Measurements from ENCODE around the gene SLC2A5.

Gene SLC2A5

DNA sequence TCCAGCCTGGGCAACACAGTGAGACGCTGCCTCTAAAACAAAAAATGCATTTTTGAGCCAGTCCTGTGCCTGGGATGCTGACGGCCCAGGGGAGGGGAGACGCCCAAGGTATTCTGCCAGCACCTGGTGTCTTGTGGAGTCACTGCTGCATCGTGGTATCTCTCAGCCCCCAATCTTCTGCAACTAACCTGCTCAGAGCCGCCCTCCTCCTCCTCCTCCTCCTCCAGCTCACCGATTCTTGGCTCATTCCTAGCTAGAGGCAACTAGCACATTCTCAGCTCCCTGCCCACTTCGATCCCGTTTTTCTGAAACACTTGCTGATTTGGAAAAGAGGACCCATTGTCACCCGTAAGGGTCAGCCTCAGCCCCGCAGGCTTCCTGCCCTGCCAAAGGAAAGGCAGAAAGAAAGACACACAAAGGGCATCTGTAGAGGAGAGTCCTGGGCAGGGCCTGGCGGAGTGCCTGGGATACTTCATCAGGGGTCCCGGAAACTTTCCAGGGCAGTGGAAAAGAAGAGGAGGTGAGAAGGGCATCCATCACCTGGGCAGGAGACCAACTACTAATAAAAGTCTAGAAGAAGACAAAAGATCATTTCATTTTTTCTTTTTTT, 38.7 kb upstream of the SLC2A5 start:
- WGBS = 93% methylated on average over 12 of the region's 12 CpGs
- DNase-seq = no peak

GRCh38 chr1:9107136-9107535, 37.7 kb upstream of the SLC2A5 start:
- Histone ChIP-seq H2AK5ac (ENCODE audit: low read length, severe bottlenecking) (no peak overlapping the region), H3K27ac (ENCODE audit: low read length, poor library complexity, severe bottlenecking) (no peak overlapping the region), H3K4me1 (ENCODE audit: control insufficient read depth, insufficient read depth, low read depth, low read length) (peaks cover 5% of the 10 kb centered on the region), H2BK12ac (ENCODE audit: low read length in 2 of 2) (no peak overlapping the region), H3K4me2 (ENCODE audit: low read length, poor library complexity, severe bottlenecking) (no peak overlapping the region), H3K27me3 (ENCODE audit: control insufficient read depth in 1 of 2, insufficient read depth in 1 of 2, low read length in 2 of 2) (no peaks in the 10 kb centered on the region), H3K4me3 (ENCODE audit: insufficient read depth in 1 of 2, low read depth in 1 of 2, low read length in 2 of 2) (no peak overlapping the region), H2AFZ (ENCODE audit: low read depth, low read length) (no peak overlapping the region), H3K14ac (ENCODE audit: low read length in 2 of 2) (no peak overlapping the region), H4K8ac (ENCODE audit: low read length) (no peak overlapping the region), H3K23ac (ENCODE audit: low read length in 2 of 2) (no peak overlapping the region), H3K9me3 (ENCODE audit: control insufficient read depth, low read length) (no peaks in the 10 kb centered on the region), H3K4ac (ENCODE audit: low read depth in 1 of 2, low read length in 2 of 2) (no peak overlapping the region), H2BK15ac (ENCODE audit: low read depth, poor library complexity, severe bottlenecking) (no peak overlapping the region), H3K79me1 (replicated peaks; ENCODE audit: low read length, poor library complexity, severe bottlenecking) (no peaks in the 10 kb centered on the region), H2BK5ac (ENCODE audit: low read depth, low read length, poor library complexity, severe bottlenecking) (no peak overlapping the region), H3K36me3 (ENCODE audit: control insufficient read depth in 1 of 2, insufficient read depth in 2 of 2, low read depth in 1 of 2, low read length in 2 of 2) (peaks cover 23 to 38% of the 10 kb centered on the region in 2 experiments), H3K9ac (ENCODE audit: low read length) (no peak overlapping the region), H2BK120ac (ENCODE audit: low read depth, low read length) (no peak overlapping the region), H3K18ac (ENCODE audit: low read depth in 1 of 2, low read length in 2 of 2) (no peak overlapping the region), H4K91ac (ENCODE audit: low read length) (no peak overlapping the region)
- DNase-seq = no peak
- WGBS = 80% methylated on average over 4 of the region's 4 CpGs

More for the DNA sequence above, 38.7 kb upstream of the SLC2A5 start:
- no peak overlapping the region for H3K23ac ChIP-seq (ENCODE audit: low read length in 2 of 2)
- H3K18ac ChIP-seq (ENCODE audit: low read depth in 1 of 2, low read length in 2 of 2) = no peak overlapping the region
- H4K91ac ChIP-seq (ENCODE audit: low read length) = no peak overlapping the region
- no peak overlapping the region for H3K14ac ChIP-seq (ENCODE audit: low read length in 2 of 2)
- no peak overlapping the region for H3K4me3 ChIP-seq (ENCODE audit: insufficient read depth in 1 of 2, low read depth in 1 of 2, low read length in 2 of 2)
- no peaks in the 10 kb centered on the region for H3K27me3 ChIP-seq (ENCODE audit: control insufficient read depth in 1 of 2, insufficient read depth in 1 of 2, low read length in 2 of 2)
- H3K4me2 ChIP-seq (ENCODE audit: low read length, poor library complexity, severe bottlenecking) = no peak overlapping the region
- no peak overlapping the region for H3K27ac ChIP-seq (ENCODE audit: low read length, poor library complexity, severe bottlenecking)
- no peak overlapping the region for H2BK5ac ChIP-seq (ENCODE audit: low read depth, low read length, poor library complexity, severe bottlenecking)
- H3K9me3 ChIP-seq (ENCODE audit: control insufficient read depth, low read length) = no peaks in the 10 kb centered on the region
- no peak overlapping the region for H2AK5ac ChIP-seq (ENCODE audit: low read length, severe bottlenecking)
- H2AFZ ChIP-seq (ENCODE audit: low read depth, low read length) = no peak overlapping the region
- H3K9ac ChIP-seq (ENCODE audit: low read length) = no peak overlapping the region
- peaks cover 21 to 38% of the 10 kb centered on the region in 2 experiments for H3K36me3 ChIP-seq (ENCODE audit: control insufficient read depth in 1 of 2, insufficient read depth in 2 of 2, low read depth in 1 of 2, low read length in 2 of 2)
- H3K79me1 ChIP-seq (replicated peaks; ENCODE audit: low read length, poor library complexity, severe bottlenecking) = no peaks in the 10 kb centered on the region
- no peak overlapping the region for H4K8ac ChIP-seq (ENCODE audit: low read length)
- peaks cover 8% of the 10 kb centered on the region for H3K4me1 ChIP-seq (ENCODE audit: control insufficient read depth, insufficient read depth, low read depth, low read length)
- no peak overlapping the region for H3K4ac ChIP-seq (ENCODE audit: low read depth in 1 of 2, low read length in 2 of 2)
- H2BK12ac ChIP-seq (ENCODE audit: low read length in 2 of 2) = no peak overlapping the region
- no peak overlapping the region for H2BK15ac ChIP-seq (ENCODE audit: low read depth, poor library complexity, severe bottlenecking)
- H2BK120ac ChIP-seq (ENCODE audit: low read depth, low read length) = no peak overlapping the region

DNA sequence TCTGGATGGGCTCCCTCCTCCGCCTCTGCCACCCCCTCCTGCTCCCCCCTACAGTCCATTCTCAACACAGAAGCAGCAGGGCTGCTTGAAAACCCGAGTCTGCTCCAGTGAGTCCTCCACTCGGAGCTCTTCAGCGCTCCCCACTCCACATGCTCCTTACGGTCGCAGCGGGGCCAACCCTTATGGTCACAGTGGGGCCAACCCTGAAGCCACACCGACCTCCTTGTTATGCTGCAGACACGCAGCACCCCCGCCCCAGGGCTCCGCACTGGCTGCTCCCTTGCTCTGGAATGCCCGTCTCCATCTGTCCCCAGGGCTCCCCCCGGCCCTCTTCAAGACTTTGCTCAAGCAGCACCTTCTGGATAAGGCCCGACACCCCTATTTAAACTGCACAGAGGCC, 36.9 kb upstream of the SLC2A5 start:
- no peak overlapping the region for H4K8ac ChIP-seq (ENCODE audit: low read length)
- H3K4ac ChIP-seq (ENCODE audit: low read depth in 1 of 2, low read length in 2 of 2) = no peak overlapping the region
- H3K18ac ChIP-seq (ENCODE audit: low read depth in 1 of 2, low read length in 2 of 2) = no peak overlapping the region
- H3K27ac ChIP-seq (ENCODE audit: low read length, poor library complexity, severe bottlenecking) = no peak overlapping the region
- WGBS = 89% methylated on average over 14 of the region's 14 CpGs
- no peaks in the 10 kb centered on the region for H3K9me3 ChIP-seq (ENCODE audit: control insufficient read depth, low read length)
- no peak overlapping the region for H4K91ac ChIP-seq (ENCODE audit: low read length)
- no peak for DNase-seq
- H2AFZ ChIP-seq (ENCODE audit: low read depth, low read length) = no peak overlapping the region
- H3K4me2 ChIP-seq (ENCODE audit: low read length, poor library complexity, severe bottlenecking) = no peak overlapping the region
- H3K23ac ChIP-seq (ENCODE audit: low read length in 2 of 2) = no peak overlapping the region
- H3K36me3 ChIP-seq (ENCODE audit: control insufficient read depth in 1 of 2, insufficient read depth in 2 of 2, low read depth in 1 of 2, low read length in 2 of 2) = peaks cover 23 to 34% of the 10 kb centered on the region in 2 experiments
- peaks cover 6% of the 10 kb centered on the region for H3K4me1 ChIP-seq (ENCODE audit: control insufficient read depth, insufficient read depth, low read depth, low read length)
- no peak overlapping the region for H2BK120ac ChIP-seq (ENCODE audit: low read depth, low read length)
- no peak overlapping the region for H3K4me3 ChIP-seq (ENCODE audit: insufficient read depth in 1 of 2, low read depth in 1 of 2, low read length in 2 of 2)
- no peaks in the 10 kb centered on the region for H3K27me3 ChIP-seq (ENCODE audit: control insufficient read depth in 1 of 2, insufficient read depth in 1 of 2, low read length in 2 of 2)
- H2BK15ac ChIP-seq (ENCODE audit: low read depth, poor library complexity, severe bottlenecking) = no peak overlapping the region
- H2BK12ac ChIP-seq (ENCODE audit: low read length in 2 of 2) = no peak overlapping the region
- H3K14ac ChIP-seq (ENCODE audit: low read length in 2 of 2) = no peak overlapping the region
- no peaks in the 10 kb centered on the region for H3K79me1 ChIP-seq (replicated peaks; ENCODE audit: low read length, poor library complexity, severe bottlenecking)
- H2AK5ac ChIP-seq (ENCODE audit: low read length, severe bottlenecking) = no peak overlapping the region
- no peak overlapping the region for H3K9ac ChIP-seq (ENCODE audit: low read length)
- no peak overlapping the region for H2BK5ac ChIP-seq (ENCODE audit: low read depth, low read length, poor library complexity, severe bottlenecking)

DNA sequence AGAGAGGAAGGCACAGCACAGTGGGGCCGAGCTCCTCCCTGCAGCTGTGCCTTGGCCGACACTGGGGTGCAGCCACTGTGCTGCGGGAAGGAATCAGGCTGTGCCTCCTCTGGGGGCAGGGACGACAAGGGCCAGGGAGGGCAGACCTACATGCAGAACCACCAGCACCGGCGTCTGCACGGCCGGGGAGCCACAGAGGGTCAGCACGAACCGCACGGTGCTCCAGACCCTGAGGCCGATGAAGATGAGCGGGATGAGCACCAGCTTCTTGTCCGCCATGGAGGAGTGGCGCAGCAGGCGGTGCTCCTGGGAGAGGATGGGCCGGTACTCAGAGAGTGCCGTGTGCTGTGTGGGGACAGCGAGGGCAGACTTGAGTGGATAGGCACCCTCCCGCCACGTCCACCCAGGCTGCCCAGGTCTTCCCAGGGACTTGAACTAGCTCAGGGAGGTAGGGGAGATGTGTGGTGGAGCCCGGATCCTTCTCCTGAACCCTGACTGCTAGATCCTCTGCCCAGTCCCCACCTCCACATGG, 36.0 kb upstream of the SLC2A5 start:
- no peak overlapping the region for H3K4ac ChIP-seq (ENCODE audit: low read depth in 1 of 2, low read length in 2 of 2)
- WGBS = 96% methylated on average over 22 of the region's 22 CpGs
- H3K18ac ChIP-seq (ENCODE audit: low read depth in 1 of 2, low read length in 2 of 2) = no peak overlapping the region
- no peak overlapping the region for H2AFZ ChIP-seq (ENCODE audit: low read depth, low read length)
- H3K9ac ChIP-seq (ENCODE audit: low read length) = no peak overlapping the region
- no peak overlapping the region for H3K27ac ChIP-seq (ENCODE audit: low read length, poor library complexity, severe bottlenecking)
- no peak overlapping the region for H3K23ac ChIP-seq (ENCODE audit: low read length in 2 of 2)
- DNase-seq = no peak
- no peak overlapping the region for H2BK5ac ChIP-seq (ENCODE audit: low read depth, low read length, poor library complexity, severe bottlenecking)
- no peak overlapping the region for H2BK12ac ChIP-seq (ENCODE audit: low read length in 2 of 2)
- no peak overlapping the region for H2AK5ac ChIP-seq (ENCODE audit: low read length, severe bottlenecking)
- H4K8ac ChIP-seq (ENCODE audit: low read length) = no peak overlapping the region
- peaks cover 11% of the 10 kb centered on the region for H3K4me1 ChIP-seq (ENCODE audit: control insufficient read depth, insufficient read depth, low read depth, low read length)
- H3K4me3 ChIP-seq (ENCODE audit: insufficient read depth in 1 of 2, low read depth in 1 of 2, low read length in 2 of 2) = peak overlapping the region in 1 of 2 experiments; percentile 5
- no peak overlapping the region for H2BK120ac ChIP-seq (ENCODE audit: low read depth, low read length)
- no peaks in the 10 kb centered on the region for H3K9me3 ChIP-seq (ENCODE audit: control insufficient read depth, low read length)
- H3K4me2 ChIP-seq (ENCODE audit: low read length, poor library complexity, severe bottlenecking) = no peak overlapping the region
- no peaks in the 10 kb centered on the region for H3K27me3 ChIP-seq (ENCODE audit: control insufficient read depth in 1 of 2, insufficient read depth in 1 of 2, low read length in 2 of 2)
- no peaks in the 10 kb centered on the region for H3K79me1 ChIP-seq (replicated peaks; ENCODE audit: low read length, poor library complexity, severe bottlenecking)
- H3K14ac ChIP-seq (ENCODE audit: low read length in 2 of 2) = no peak overlapping the region
- H4K91ac ChIP-seq (ENCODE audit: low read length) = peak overlapping the region; percentile 11
- H2BK15ac ChIP-seq (ENCODE audit: low read depth, poor library complexity, severe bottlenecking) = no peak overlapping the region
- H3K36me3 ChIP-seq (ENCODE audit: control insufficient read depth in 1 of 2, insufficient read depth in 2 of 2, low read depth in 1 of 2, low read length in 2 of 2) = peaks cover 23 to 30% of the 10 kb centered on the region in 2 experiments
